Liver (tissue), 9 donors: ENCODE data around the gene AIG1. TPM values are rescaled to one million over a fixed set of nuclear protein-coding genes. Genes with fewer than 3 reads are reported as not detected.
"Not testable (repeated sequence)": the region's sequence is repeated elsewhere in the genome, so short reads cannot be mapped to it uniquely, and the experiment has no call there.

Experiments used
- DNase-seq: peaks from one replicate; pipeline ENCODE4 v3.0.0-alpha.2; 2017; ENCODE audit warnings: low spot score
- H3K27ac ChIP-seq, 2 donors: one replicate each; pipeline ENCODE4 v1.7.0; 2013; ENCODE audit warnings: inconsistent platforms in 2 of 2, low read length in 2 of 2, control low read depth in 1 of 2, low read depth in 1 of 2, mild to moderate bottlenecking in 1 of 2
- H3K27me3 ChIP-seq, 4 donors: one replicate each; pipeline versions ENCODE4 v1.6.1 to v1.7.0; 2013; ENCODE audit warnings: low read length in 3 of 4, inconsistent platforms in 1 of 4, mild to moderate bottlenecking in 1 of 4, moderate library complexity in 1 of 4; ENCODE audit not compliant: control insufficient read depth in 4 of 4, insufficient read depth in 4 of 4
- H3K36me3 ChIP-seq, 4 donors: one replicate each; pipeline versions ENCODE4 v1.6.1 to v1.7.0; 2013; ENCODE audit warnings: low read length in 3 of 4, mild to moderate bottlenecking in 3 of 4, low read depth in 1 of 4, moderate library complexity in 1 of 4; ENCODE audit not compliant: control insufficient read depth in 4 of 4, insufficient read depth in 3 of 4
- H3K4me1 ChIP-seq, 4 donors: one replicate each; pipeline versions ENCODE4 v1.6.1 to v1.7.0; 2013; ENCODE audit warnings: low read length in 3 of 4, mild to moderate bottlenecking in 3 of 4, moderate library complexity in 1 of 4; ENCODE audit not compliant: control insufficient read depth in 4 of 4, insufficient read depth in 4 of 4
- H3K4me3 ChIP-seq, 3 donors: one replicate each; pipeline versions ENCODE4 v1.6.1 to v1.7.0; 2013; ENCODE audit warnings: low read length in 3 of 3, control low read depth in 1 of 3, low read depth in 1 of 3, mild to moderate bottlenecking in 1 of 3
- H3K9ac ChIP-seq, 2 donors: one replicate each; pipeline ENCODE4 v1.7.0; 2013; ENCODE audit warnings: low read length in 2 of 2, mild to moderate bottlenecking in 2 of 2, moderate library complexity in 2 of 2, control low read depth in 1 of 2, low read depth in 1 of 2
- H3K9me3 ChIP-seq, 4 donors: one replicate each; pipeline versions ENCODE4 v1.6.1 to v1.7.0; 2013; ENCODE audit warnings: low read length in 3 of 4; ENCODE audit not compliant: control insufficient read depth in 4 of 4
- ATF3 ChIP-seq: IDR thresholded peaks from 2 replicates; pipeline ENCODE4 v1.6.1; 2016; ENCODE audit warnings: antibody characterized with exemption
- CTCF ChIP-seq: fragments of 150-350 bp; IDR thresholded peaks from 2 replicates; pipeline ENCODE4 v1.5.1; 2017; ENCODE audit warnings: improper control_type of control experiment, low read depth, low read length; ENCODE audit not compliant: missing input control
- EGR1 ChIP-seq, 2 donors: IDR thresholded peaks; 2 replicates each; pipeline ENCODE4 v1.6.1; 2016 to 2018; ENCODE audit warnings: antibody characterized with exemption in 2 of 2, low read depth in 2 of 2
- GABPA ChIP-seq, 2 donors: IDR thresholded peaks in 1 of 2; conservative IDR thresholded peaks in 1 of 2; 2 replicates each; pipeline ENCODE4 v1.6.1; 2016; ENCODE audit warnings: antibody characterized with exemption in 2 of 2, mild to moderate bottlenecking in 1 of 2, moderate library complexity in 1 of 2
- HNF4G ChIP-seq: IDR thresholded peaks from 2 replicates; pipeline ENCODE4 v1.6.1; 2016; ENCODE audit warnings: antibody characterized with exemption
- JUND ChIP-seq, 2 donors: IDR thresholded peaks; 2 replicates each; pipeline ENCODE4 v1.6.1; 2016; ENCODE audit warnings: antibody characterized with exemption in 2 of 2
- MAX ChIP-seq: IDR thresholded peaks from 2 replicates; pipeline ENCODE4 v1.6.1; 2016; ENCODE audit warnings: antibody characterized with exemption
- NR2F2 ChIP-seq: IDR thresholded peaks from 2 replicates; pipeline ENCODE4 v1.6.1; 2016; ENCODE audit warnings: antibody characterized with exemption
- RAD21 ChIP-seq, 2 donors: IDR thresholded peaks; 2 replicates each; pipeline ENCODE4 v1.6.1; 2016; ENCODE audit warnings: antibody characterized with exemption in 2 of 2, mild to moderate bottlenecking in 2 of 2
- REST ChIP-seq: IDR thresholded peaks from 2 replicates; pipeline ENCODE4 v1.6.1; 2016; ENCODE audit warnings: antibody characterized with exemption, mild to moderate bottlenecking
- RXRA ChIP-seq, 2 donors: IDR thresholded peaks; 2 replicates each; pipeline ENCODE4 v1.6.1; 2017 to 2018; ENCODE audit warnings: antibody characterized with exemption in 2 of 2, mild to moderate bottlenecking in 1 of 2
- SP1 ChIP-seq: IDR thresholded peaks from 2 replicates; pipeline ENCODE4 v1.6.1; 2018; ENCODE audit warnings: antibody characterized with exemption, mild to moderate bottlenecking
- TAF1 ChIP-seq: conservative IDR thresholded peaks from 2 replicates; pipeline ENCODE4 v1.6.1; 2016; ENCODE audit warnings: antibody characterized with exemption, mild to moderate bottlenecking
- YY1 ChIP-seq: IDR thresholded peaks from 2 replicates; pipeline ENCODE4 v1.6.1; 2016; ENCODE audit warnings: antibody characterized with exemption, mild to moderate bottlenecking
- ZBTB33 ChIP-seq: IDR thresholded peaks from 2 replicates; pipeline ENCODE4 v1.6.1; 2016; ENCODE audit warnings: antibody characterized with exemption
- WGBS: extraction: QIAGEN DNeasy Blood & Tissue Kit; methylation state at CpG from one replicate; pipeline ENCODE4 v1.1.7; 2013; 5-methylcytosine and 5-hydroxymethylcytosine counted together
- polyA plus RNA-seq, 2 donors: library from polyadenylated mRNA; stranded (reverse) in 1 of 2; unstranded in 1 of 2; fragments of 200-250 nt in 1 of 2; fragments of >200 nt in 1 of 2; fragmentation: Nextera tagmentation in 1 of 2; extraction: Ambion mirVana in 1 of 2; gene quantifications; one replicate each; pipeline versions ENCODE4 v1.2.1 to v1.2.3, GENCODE V29; 2013 to 2015
- total RNA-seq, 2 donors: library from RNA; depleted of rRNA; stranded (reverse); fragments of >200 nt; gene quantifications; one replicate each; pipeline ENCODE4 v1.2.3, GENCODE V29; 2014
- donor health status: healthy.
- donor health status: healthy.
- donor health status: healthy.
- donor health status: healthy.
- donor health status: healthy.

The AIG1 gene
- total and polyA plus RNA-seq, 4 donors = 74.8 to 169 (median 121) TPM

- no peak for TF ChIP-seq REST
- TF ChIP-seq EGR1 (IDR thresholded peaks at IDR 0.05; ENCODE audit: low read depth in 2 of 2) = no peak
- TF ChIP-seq YY1 = no peak
- TF ChIP-seq JUND (IDR thresholded peaks at IDR 0.05) = no peak
- no peak for TF ChIP-seq TAF1
- no peak for TF ChIP-seq GABPA (IDR thresholded peaks at IDR 0.05 in 1 of 2, conservative IDR thresholded peaks at IDR 0.05 in 1 of 2)
- TF ChIP-seq ATF3 = no peak
- no peak for TF ChIP-seq RAD21 (IDR thresholded peaks at IDR 0.05)
- TF ChIP-seq ZBTB33 = no peak
- no peak for TF ChIP-seq HNF4G
Measured at GRCh38 chr6:143015300-143015706, 45.4 kb upstream of the AIG1 start (continued).

- DNase-seq = no peak
- no peaks in the 10 kb centered on the region for H3K27me3 ChIP-seq
- no peaks in the 10 kb centered on the region for H3K9me3 ChIP-seq
- no peak overlapping the region for H3K27ac ChIP-seq
- H3K36me3 ChIP-seq = no peaks in the 10 kb centered on the region
- H3K4me3 ChIP-seq = no peak overlapping the region
- H3K4me1 ChIP-seq = no peaks in the 10 kb centered on the region
- TF ChIP-seq SP1 (no peak), NR2F2 (no peak), YY1 (no peak), RAD21 (IDR thresholded peaks at IDR 0.05) (no peak)
- WGBS = 76% methylated on average over 5 of the region's 5 CpGs
- no peak overlapping the region for H3K9ac ChIP-seq
Measured at GRCh38 chr6:143018955-143019354, 41.7 kb upstream of the AIG1 start.

GRCh38 chr6:143020862-143021261, 39.8 kb upstream of the AIG1 start:
- not testable (repeated sequence) for H3K4me1 ChIP-seq, H3K9ac ChIP-seq, DNase-seq, H3K4me3 ChIP-seq, H3K36me3 ChIP-seq, H3K27ac ChIP-seq, H3K27me3 ChIP-seq, H3K9me3 ChIP-seq
- 76% methylated on average over 2 of the region's 2 CpGs for WGBS

- H3K9ac ChIP-seq = no peak overlapping the region
- 95% methylated on average over 6 of the region's 6 CpGs for WGBS
- no peak for DNase-seq
- TF ChIP-seq CTCF (no peak), EGR1 (IDR thresholded peaks at IDR 0.05; ENCODE audit: low read depth in 2 of 2) (no peak), RXRA (IDR thresholded peaks at IDR 0.05) (no peak), NR2F2 (no peak), GABPA (IDR thresholded peaks at IDR 0.05 in 1 of 2, conservative IDR thresholded peaks at IDR 0.05 in 1 of 2) (no peak), ZBTB33 (no peak), ATF3 (no peak), MAX (no peak)
Measured at GRCh38 chr6:143021543-143021942, 39.1 kb upstream of the AIG1 start.

More at GRCh38 chr6:143021543-143021942, 39.1 kb upstream of the AIG1 start:
- no peaks in the 10 kb centered on the region for H3K4me1 ChIP-seq
- no peak overlapping the region for H3K4me3 ChIP-seq
- no peaks in the 10 kb centered on the region for H3K9me3 ChIP-seq
- no peaks in the 10 kb centered on the region for H3K36me3 ChIP-seq
- no peaks in the 10 kb centered on the region for H3K27me3 ChIP-seq
- H3K27ac ChIP-seq = no peak overlapping the region
